ENCODE measurements around the gene KIF13A. TPM values are rescaled to one million over a fixed set of nuclear protein-coding genes. Genes with fewer than 3 reads are reported as not detected.

Gene KIF13A
- total and polyA plus RNA-seq, 9 of the 15 experiments (the other 6 are each of a cell fraction or from before 2014, with no cell fraction given) = 3.6 to 44.3 (median 29.7) TPM

DNA sequence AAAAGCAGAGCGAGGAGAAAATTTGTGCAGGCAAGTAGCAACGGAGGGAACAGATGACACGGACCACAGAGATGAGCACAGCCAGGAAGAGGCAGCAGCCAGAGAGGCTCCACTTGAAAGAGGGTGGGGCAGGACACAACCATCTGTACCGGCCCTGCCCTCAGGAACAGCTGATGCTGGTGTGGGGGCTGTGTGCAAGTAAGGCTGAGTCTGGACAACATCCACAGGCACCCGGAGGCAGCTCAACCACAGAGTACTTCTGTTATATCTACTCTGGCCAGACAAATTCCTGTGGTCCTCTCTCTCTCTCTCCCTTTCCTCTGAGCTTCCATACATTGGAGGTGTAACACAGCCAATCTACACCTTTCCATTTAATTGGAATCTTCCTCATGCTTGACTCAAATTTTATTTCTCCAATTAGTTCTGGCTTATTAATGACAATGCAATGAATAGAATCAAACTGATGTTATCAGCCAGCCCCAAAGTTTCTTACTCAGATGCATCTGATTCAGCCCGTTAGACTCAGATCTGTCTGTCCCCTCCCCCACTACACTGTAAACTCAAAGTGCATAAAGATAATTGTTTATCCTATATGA, 24.9 kb downstream of the KIF13A start (continued):
- TF ChIP-seq, protein P1, sequence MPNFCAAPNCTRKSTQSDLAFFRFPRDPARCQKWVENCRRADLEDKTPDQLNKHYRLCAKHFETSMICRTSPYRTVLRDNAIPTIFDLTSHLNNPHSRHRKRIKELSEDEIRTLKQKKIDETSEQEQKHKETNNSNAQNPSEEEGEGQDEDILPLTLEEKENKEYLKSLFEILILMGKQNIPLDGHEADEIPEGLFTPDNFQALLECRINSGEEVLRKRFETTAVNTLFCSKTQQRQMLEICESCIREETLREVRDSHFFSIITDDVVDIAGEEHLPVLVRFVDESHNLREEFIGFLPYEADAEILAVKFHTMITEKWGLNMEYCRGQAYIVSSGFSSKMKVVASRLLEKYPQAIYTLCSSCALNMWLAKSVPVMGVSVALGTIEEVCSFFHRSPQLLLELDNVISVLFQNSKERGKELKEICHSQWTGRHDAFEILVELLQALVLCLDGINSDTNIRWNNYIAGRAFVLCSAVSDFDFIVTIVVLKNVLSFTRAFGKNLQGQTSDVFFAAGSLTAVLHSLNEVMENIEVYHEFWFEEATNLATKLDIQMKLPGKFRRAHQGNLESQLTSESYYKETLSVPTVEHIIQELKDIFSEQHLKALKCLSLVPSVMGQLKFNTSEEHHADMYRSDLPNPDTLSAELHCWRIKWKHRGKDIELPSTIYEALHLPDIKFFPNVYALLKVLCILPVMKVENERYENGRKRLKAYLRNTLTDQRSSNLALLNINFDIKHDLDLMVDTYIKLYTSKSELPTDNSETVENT (CRISPR knock-in tag; IDR thresholded peaks at IDR 0.05) = 0 out of 2 replicates have a peak, but pooled peaks have one; percentile 10
- TF ChIP-seq C11orf30 (IDR thresholded peaks at IDR 0.05; ENCODE audit: low read depth) (no peak), ZNF583 (CRISPR knock-in tag; IDR thresholded peaks at IDR 0.05) (peak; percentile 25; the same call in 1 of the 2 replicates), SMARCB1 (IDR thresholded peaks at IDR 0.05; ENCODE audit: insufficient read length, low read depth) (peak; percentile 100), CEBPB (tag; IDR thresholded peaks at IDR 0.05) (no peak), NR1H2 (CRISPR knock-in tag; IDR thresholded peaks at IDR 0.05) (no peak), GTF2B (IDR thresholded peaks at IDR 0.05; ENCODE audit: extremely low read depth, insufficient read length) (no peak), DIDO1 (tag; IDR thresholded peaks at IDR 0.05; ENCODE audit: low read depth) (no peak; the same call in 1 of the 2 replicates), SNIP1 (IDR thresholded peaks at IDR 0.05; ENCODE audit: low read depth) (no peak), ZNF274 (IDR thresholded peaks at IDR 0.05; ENCODE audit: borderline replicate concordance, low read depth, low read length) (peak; percentile 85), NFIC (IDR thresholded peaks at IDR 0.05) (peak; percentile 92), HMG20A (CRISPR knock-in tag; conservative IDR thresholded peaks at IDR 0.05) (no peak), ZKSCAN3 (CRISPR knock-in tag; IDR thresholded peaks at IDR 0.05) (no peak)
- TF ChIP-seq, protein P2, sequence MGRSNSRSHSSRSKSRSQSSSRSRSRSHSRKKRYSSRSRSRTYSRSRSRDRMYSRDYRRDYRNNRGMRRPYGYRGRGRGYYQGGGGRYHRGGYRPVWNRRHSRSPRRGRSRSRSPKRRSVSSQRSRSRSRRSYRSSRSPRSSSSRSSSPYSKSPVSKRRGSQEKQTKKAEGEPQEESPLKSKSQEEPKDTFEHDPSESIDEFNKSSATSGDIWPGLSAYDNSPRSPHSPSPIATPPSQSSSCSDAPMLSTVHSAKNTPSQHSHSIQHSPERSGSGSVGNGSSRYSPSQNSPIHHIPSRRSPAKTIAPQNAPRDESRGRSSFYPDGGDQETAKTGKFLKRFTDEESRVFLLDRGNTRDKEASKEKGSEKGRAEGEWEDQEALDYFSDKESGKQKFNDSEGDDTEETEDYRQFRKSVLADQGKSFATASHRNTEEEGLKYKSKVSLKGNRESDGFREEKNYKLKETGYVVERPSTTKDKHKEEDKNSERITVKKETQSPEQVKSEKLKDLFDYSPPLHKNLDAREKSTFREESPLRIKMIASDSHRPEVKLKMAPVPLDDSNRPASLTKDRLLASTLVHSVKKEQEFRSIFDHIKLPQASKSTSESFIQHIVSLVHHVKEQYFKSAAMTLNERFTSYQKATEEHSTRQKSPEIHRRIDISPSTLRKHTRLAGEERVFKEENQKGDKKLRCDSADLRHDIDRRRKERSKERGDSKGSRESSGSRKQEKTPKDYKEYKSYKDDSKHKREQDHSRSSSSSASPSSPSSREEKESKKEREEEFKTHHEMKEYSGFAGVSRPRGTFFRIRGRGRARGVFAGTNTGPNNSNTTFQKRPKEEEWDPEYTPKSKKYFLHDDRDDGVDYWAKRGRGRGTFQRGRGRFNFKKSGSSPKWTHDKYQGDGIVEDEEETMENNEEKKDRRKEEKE (IDR thresholded peaks at IDR 0.05; ENCODE audit: borderline replicate concordance in 1 of 2, control insufficient read depth in 1 of 2, low read depth in 2 of 2, low read length in 1 of 2) = peak in 1 of 2 experiments; percentile 92; a peak in 2 of 4 replicates
- TF ChIP-seq, protein P3, sequence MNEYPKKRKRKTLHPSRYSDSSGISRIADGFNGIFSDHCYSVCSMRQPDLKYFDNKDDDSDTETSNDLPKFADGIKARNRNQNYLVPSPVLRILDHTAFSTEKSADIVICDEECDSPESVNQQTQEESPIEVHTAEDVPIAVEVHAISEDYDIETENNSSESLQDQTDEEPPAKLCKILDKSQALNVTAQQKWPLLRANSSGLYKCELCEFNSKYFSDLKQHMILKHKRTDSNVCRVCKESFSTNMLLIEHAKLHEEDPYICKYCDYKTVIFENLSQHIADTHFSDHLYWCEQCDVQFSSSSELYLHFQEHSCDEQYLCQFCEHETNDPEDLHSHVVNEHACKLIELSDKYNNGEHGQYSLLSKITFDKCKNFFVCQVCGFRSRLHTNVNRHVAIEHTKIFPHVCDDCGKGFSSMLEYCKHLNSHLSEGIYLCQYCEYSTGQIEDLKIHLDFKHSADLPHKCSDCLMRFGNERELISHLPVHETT (CRISPR knock-in tag; conservative IDR thresholded peaks at IDR 0.05 in 1 of 2, IDR thresholded peaks at IDR 0.05 in 1 of 2) = peak in 1 of 2 experiments; percentile 85; a peak in 1 of 4 replicates
- TF ChIP-seq, protein P4, sequence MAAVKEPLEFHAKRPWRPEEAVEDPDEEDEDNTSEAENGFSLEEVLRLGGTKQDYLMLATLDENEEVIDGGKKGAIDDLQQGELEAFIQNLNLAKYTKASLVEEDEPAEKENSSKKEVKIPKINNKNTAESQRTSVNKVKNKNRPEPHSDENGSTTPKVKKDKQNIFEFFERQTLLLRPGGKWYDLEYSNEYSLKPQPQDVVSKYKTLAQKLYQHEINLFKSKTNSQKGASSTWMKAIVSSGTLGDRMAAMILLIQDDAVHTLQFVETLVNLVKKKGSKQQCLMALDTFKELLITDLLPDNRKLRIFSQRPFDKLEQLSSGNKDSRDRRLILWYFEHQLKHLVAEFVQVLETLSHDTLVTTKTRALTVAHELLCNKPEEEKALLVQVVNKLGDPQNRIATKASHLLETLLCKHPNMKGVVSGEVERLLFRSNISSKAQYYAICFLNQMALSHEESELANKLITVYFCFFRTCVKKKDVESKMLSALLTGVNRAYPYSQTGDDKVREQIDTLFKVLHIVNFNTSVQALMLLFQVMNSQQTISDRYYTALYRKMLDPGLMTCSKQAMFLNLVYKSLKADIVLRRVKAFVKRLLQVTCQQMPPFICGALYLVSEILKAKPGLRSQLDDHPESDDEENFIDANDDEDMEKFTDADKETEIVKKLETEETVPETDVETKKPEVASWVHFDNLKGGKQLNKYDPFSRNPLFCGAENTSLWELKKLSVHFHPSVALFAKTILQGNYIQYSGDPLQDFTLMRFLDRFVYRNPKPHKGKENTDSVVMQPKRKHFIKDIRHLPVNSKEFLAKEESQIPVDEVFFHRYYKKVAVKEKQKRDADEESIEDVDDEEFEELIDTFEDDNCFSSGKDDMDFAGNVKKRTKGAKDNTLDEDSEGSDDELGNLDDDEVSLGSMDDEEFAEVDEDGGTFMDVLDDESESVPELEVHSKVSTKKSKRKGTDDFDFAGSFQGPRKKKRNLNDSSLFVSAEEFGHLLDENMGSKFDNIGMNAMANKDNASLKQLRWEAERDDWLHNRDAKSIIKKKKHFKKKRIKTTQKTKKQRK (IDR thresholded peaks at IDR 0.05; ENCODE audit: borderline replicate concordance, low read depth, low read length) = no peak
